Activated CD8-positive, alpha-beta T cell treated with anti-CD3 and anti-CD28 coated beads, Interleukin-2, amount 10 ng/mL, durations not matched to agents 7 days and 5 days (primary cell): ENCODE measurements around the gene NQO2. TPM values are rescaled to one million over a fixed set of nuclear protein-coding genes. Genes with fewer than 3 reads are reported as not detected.

ENCODE experiments used
- ATAC-seq: fragments of 150-1000 bp; cut with Tn5 transposase; one replicate; pipeline ENCODE4 v1.10.0; 2021; ENCODE audit warnings: moderate library complexity
- CTCF ChIA-PET: fragments of 350-600 bp; sonication (Branson Sonifier 250); formaldehyde crosslinking; loops from one replicate; lab custom pipeline; 2021; ENCODE audit warnings: antibody characterized with exemption; lab: Charles Lee
- POLR2A ChIA-PET: fragments of 350-600 bp; sonication (Branson Sonifier 250); formaldehyde crosslinking; loops from one replicate; lab custom pipeline; 2021; ENCODE audit warnings: antibody characterized with exemption; lab: Charles Lee
- DNase-seq: peaks from one replicate; pipeline ENCODE4 v3.0.0-alpha.2; 2020
- H3K27ac Mint-ChIP-seq: one replicate; pipeline ENCODE4 v1.8.0; 2021; ENCODE audit warnings: mild to moderate bottlenecking, mixed read lengths
- H3K27me3 Mint-ChIP-seq: one replicate; pipeline ENCODE4 v1.8.0; 2021; ENCODE audit warnings: low read depth, mixed read lengths
- H3K36me3 Mint-ChIP-seq: one replicate; pipeline ENCODE4 v1.8.0; 2021; ENCODE audit warnings: low read depth, mixed read lengths
- H3K4me1 Mint-ChIP-seq: one replicate; pipeline ENCODE4 v1.8.0; 2021; ENCODE audit warnings: low read depth, mixed read lengths
- H3K4me3 Mint-ChIP-seq: one replicate; pipeline ENCODE4 v1.8.0; 2021; ENCODE audit warnings: mild to moderate bottlenecking, mixed read lengths
- H3K9me3 Mint-ChIP-seq: one replicate; pipeline ENCODE4 v1.8.0; 2022; ENCODE audit warnings: mixed read lengths; ENCODE audit not compliant: insufficient read depth
- total RNA-seq, 2 experiments: library from RNA; stranded (reverse); gene quantifications; one replicate each; pipeline ENCODE4 v1.2.3, GENCODE V29; 2021

NQO2 gene, protein sequence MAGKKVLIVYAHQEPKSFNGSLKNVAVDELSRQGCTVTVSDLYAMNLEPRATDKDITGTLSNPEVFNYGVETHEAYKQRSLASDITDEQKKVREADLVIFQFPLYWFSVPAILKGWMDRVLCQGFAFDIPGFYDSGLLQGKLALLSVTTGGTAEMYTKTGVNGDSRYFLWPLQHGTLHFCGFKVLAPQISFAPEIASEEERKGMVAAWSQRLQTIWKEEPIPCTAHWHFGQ
- 10 to 100 TPM; 21.2 to 21.4 TPM for total RNA-seq

DNA sequence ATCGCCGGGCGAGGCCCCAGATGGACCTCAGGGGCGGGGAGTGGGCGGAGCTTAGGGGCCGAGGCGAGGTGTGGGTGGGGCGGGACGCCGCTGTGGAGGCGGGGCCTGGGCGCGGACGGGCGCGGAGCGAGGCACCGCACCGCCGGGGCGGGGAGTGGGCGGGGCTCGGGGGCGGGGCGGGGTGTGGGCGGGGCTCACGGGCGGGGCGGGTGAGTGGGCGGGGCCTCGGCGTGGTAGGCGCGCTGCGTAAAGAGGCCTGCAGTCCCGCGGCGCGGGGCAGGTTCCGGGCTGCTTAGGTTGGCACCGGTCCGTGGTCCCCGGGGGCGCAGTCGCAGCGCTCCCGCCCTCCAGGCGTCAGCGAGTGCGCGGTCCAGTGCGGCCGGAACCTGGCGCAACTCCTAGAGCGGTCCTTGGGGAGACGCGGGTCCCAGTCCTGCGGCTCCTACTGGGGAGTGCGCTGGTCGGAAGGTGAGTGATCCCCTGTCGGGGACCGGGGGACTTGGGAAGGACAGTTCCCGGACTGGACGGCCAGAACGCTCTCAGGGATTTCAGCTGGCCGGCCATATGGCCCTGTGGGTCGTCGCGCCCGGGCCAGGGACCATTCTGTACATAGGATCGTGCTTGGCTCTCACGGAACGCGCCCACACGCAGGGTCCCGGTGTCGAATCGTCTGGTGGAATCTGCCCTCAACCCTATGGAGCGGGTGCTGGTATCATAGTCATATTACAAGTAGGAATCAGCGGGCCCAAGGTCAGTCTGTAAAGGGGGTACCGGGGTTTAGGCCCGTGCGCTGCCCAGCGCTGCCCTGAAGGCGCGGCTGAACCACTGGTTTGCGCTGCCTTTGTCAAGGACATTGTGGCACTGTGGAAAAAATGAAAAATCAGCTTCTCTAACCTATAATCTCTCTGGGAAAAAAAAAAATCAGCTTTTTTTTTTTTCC lies at the start of gene NQO2:
Gene NQO2 (plus strand): TSS at position 277 of the 940 bp plus-strand sequence. CDS start 6,659 bp downstream, outside the sequence.
- Mint-ChIP-seq H3K9me3 (no peaks in the 10 kb centered on the region), H3K4me3 (peak within 1 kb of the TSS; percentile 86), H3K27ac (peak within 1 kb of the TSS; percentile 83), H3K4me1 (peaks cover 35% of the 10 kb centered on the region), H3K27me3 (no peaks in the 10 kb centered on the region), H3K36me3 (peaks cover 11% of the 10 kb centered on the region)
- CTCF ChIA-PET: interaction anchor here (0.6 to 5.1 kb wide), 24 partner anchors 10 to 208 kb away, joined by 3 to 48 read pairs (median 5); partner anchors contain the start of gene SERPINB1
- ATAC-seq: peak; percentile 89
- POLR2A ChIA-PET: interaction anchor here (0.8 to 2.8 kb wide), 14 partner anchors 10 to 68 kb away, joined by 3 to 22 read pairs (median 4); partner anchors contain the start of gene RIPK1
- peak; percentile 93 for DNase-seq

DNA sequence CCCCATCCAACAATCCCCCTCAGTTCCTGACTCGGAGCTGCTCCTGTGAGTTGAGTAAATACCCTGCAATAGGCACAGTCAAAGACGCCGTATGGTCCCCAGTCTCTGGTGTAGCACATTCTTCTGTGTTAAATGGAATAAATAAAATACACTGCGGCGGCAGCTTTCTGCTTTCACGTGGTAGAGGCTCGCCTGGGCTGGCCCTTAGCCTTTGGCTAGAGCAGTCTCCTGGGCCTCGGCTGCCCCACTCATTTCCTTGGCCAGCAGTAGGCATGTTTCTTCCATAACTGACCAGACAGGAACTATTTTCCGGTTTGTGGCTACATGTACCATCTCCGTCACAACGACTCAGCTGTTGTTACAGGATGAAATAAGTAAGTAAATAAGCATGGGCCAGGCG lies 49.0 kb upstream of the NQO2 start:
- H3K36me3 Mint-ChIP-seq: peaks cover 39% of the 10 kb centered on the region
- DNase-seq (no peak), ATAC-seq (no peak)
- no peaks in the 10 kb centered on the region for H3K27me3 Mint-ChIP-seq
- CTCF ChIA-PET: interaction anchor here (0.6 to 7.6 kb wide), 3 partner anchors 8 to 216 kb away, joined by 3 to 95 read pairs (median 74); no protein-coding TSS in a partner anchor
- no peak overlapping the region for H3K27ac Mint-ChIP-seq
- H3K9me3 Mint-ChIP-seq: no peaks in the 10 kb centered on the region
- no peak overlapping the region for H3K4me3 Mint-ChIP-seq
- POLR2A ChIA-PET: no interaction called here
- H3K4me1 Mint-ChIP-seq: peaks cover 14% of the 10 kb centered on the region

DNA sequence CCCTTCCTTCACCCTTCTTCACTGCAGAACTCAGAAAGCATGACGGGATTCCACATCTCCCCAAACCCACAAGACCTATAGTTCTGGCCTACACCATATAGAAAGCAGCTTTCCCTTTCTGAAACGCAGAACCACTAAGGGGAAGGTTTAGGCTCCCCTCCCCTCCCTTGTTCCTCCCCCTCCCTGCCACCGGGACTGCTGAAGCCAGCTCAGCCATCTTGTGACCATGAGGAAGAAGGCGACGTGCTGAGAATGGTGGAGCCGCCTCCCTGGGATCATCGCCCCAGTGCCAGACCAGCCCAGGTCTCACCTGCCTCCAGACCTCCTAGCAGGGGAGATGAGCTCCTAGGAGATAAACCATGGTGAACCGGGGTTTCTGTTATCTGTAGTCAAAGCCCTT lies 48.0 kb upstream of the NQO2 start:
- ATAC-seq: no peak
- Mint-ChIP-seq H3K27me3 (no peaks in the 10 kb centered on the region), H3K9me3 (no peaks in the 10 kb centered on the region), H3K4me3 (no peak overlapping the region), H3K4me1 (peaks cover 14% of the 10 kb centered on the region), H3K36me3 (peaks cover 42% of the 10 kb centered on the region), H3K27ac (no peak overlapping the region)
- ChIA-PET POLR2A (interaction anchor here (0.7 to 1.2 kb wide), 4 partner anchors 11 to 48 kb away, joined by 3 to 7 read pairs (median 4); partner anchors contain the start of gene NQO2), CTCF (interaction anchor here (0.8 to 7.6 kb wide), 43 partner anchors 9 to 201 kb away, joined by 3 to 95 read pairs (median 5); partner anchors contain the start of genes MYLK4, SERPINB1 and SERPINB6)
- DNase-seq: no peak

DNA sequence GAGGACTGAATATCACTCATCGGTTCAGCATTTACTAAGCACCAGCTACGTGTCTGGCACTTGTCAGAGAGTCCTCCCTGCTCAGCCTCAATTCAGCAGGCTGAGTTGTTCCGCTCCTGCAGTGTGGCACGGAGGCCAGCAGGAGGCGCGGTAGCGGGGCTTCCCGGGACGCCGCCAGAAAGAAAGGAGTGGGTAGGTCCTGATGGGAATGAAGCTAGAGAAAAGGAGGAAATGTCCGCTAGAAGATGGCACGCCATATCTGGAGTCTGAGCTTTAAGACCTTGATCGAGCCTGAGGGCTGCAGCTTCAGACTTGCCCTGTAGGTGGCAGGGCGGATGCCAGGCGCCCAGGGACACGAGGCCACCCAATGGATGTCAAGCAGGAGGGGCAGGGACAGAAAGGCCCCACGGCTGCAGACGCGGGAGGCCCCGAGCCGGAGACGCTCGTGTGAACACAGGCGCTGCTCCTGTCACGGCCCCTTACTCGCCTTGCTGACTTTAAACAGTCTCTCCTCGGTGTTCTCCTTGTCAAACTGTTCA lies 47.1 kb upstream of the NQO2 start:
- ChIA-PET CTCF (interaction anchor here (0.7 to 7.6 kb wide), 47 partner anchors 8 to 202 kb away, joined by 3 to 95 read pairs (median 5); partner anchors contain the start of genes MYLK4, SERPINB1 and SERPINB6), POLR2A (interaction anchor here (0.9 to 1.9 kb wide), 6 partner anchors 10 to 47 kb away, joined by 3 to 7 read pairs (median 4); partner anchors contain the start of gene NQO2)
- peak; percentile 73 for DNase-seq
- Mint-ChIP-seq H3K4me1 (peaks cover 14% of the 10 kb centered on the region), H3K27ac (peak overlapping the region; percentile 49), H3K9me3 (no peaks in the 10 kb centered on the region), H3K4me3 (peak overlapping the region; percentile 18), H3K27me3 (no peaks in the 10 kb centered on the region), H3K36me3 (peaks cover 42% of the 10 kb centered on the region)
- ATAC-seq: peak; percentile 92

DNA sequence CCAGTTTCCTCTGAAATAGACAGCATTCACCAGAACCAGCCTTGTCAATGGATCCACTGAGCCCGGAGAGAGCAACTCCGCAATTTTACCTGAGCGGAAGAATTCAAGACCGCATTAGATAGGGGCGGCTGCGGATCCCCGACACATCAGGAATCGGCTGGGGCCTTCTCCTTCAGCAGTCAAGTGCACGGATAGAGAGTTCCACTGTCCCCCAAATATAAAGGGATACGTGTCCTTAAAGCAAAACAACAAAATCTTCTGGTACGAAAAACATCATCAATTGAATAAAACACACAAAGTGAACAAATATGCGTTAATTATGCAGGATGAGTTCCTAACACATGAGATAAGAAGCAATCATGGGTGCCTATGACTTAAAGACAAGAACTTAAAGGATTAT lies 46.6 kb upstream of the NQO2 start:
- DNase-seq: no peak
- CTCF ChIA-PET: interaction anchor here (0.7 to 7.6 kb wide), 38 partner anchors 10 to 184 kb away, joined by 3 to 95 read pairs (median 6); partner anchors contain the start of genes SERPINB1 and SERPINB6
- H3K9me3 Mint-ChIP-seq: no peaks in the 10 kb centered on the region
- H3K27ac Mint-ChIP-seq: no peak overlapping the region
- H3K36me3 Mint-ChIP-seq: peaks cover 40% of the 10 kb centered on the region
- H3K4me1 Mint-ChIP-seq: peaks cover 18% of the 10 kb centered on the region
- POLR2A ChIA-PET: interaction anchor here (0.9 to 1.9 kb wide), 5 partner anchors 10 to 46 kb away, joined by 3 to 5 read pairs (median 3); partner anchors contain the start of gene NQO2
- H3K27me3 Mint-ChIP-seq: no peaks in the 10 kb centered on the region
- no peak overlapping the region for H3K4me3 Mint-ChIP-seq
- no peak for ATAC-seq

DNA sequence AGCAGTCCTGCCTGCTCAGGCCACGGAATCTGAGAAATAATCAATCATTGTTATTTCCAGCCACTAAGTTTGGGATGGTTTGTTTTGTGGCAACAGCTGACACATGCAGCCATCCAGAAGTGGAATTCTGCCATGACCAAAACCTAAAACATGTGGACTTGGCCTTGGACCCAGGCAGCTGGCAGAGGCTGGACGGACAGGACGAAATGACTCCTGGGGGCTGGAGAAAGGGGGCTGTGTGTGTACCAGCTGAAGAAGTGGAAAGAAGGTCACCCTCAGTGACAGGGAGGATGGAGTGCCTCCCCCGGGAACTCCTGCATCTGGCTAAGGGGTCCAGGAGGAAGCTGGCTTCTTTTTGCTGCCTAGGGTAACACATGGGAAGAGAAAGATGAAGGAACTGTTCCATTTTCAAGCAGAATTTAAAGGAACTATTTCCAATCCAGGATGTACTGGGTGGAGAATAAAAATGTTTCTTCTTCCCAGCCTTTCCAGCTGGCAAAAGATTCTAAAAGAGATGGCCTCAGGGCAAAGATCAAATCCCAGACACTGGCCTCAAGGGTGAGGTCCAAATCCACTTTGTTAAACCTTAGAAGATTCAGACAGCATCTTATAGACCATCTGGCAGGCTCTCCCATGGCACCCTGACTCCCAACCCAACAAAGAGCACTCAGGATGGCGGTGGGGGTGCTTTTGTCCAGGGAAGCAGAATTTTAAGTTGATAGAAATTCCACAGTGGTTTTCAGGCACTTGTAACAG lies 42.6 kb upstream of the NQO2 start:
- Mint-ChIP-seq H3K36me3 (peaks cover 29% of the 10 kb centered on the region), H3K27ac (no peak overlapping the region), H3K27me3 (no peaks in the 10 kb centered on the region), H3K9me3 (no peaks in the 10 kb centered on the region), H3K4me1 (peaks cover 18% of the 10 kb centered on the region), H3K4me3 (no peak overlapping the region)
- ChIA-PET POLR2A (interaction anchor here (0.7 to 1.6 kb wide), 4 partner anchors 8 to 33 kb away, joined by 3 to 4 read pairs (median 3); no protein-coding TSS in a partner anchor), CTCF (interaction anchor here (1.1 to 1.7 kb wide), 2 partner anchors 30 to 32 kb away, joined by 4 read pairs; no protein-coding TSS in a partner anchor)
- DNase-seq (no peak), ATAC-seq (no peak)

DNA sequence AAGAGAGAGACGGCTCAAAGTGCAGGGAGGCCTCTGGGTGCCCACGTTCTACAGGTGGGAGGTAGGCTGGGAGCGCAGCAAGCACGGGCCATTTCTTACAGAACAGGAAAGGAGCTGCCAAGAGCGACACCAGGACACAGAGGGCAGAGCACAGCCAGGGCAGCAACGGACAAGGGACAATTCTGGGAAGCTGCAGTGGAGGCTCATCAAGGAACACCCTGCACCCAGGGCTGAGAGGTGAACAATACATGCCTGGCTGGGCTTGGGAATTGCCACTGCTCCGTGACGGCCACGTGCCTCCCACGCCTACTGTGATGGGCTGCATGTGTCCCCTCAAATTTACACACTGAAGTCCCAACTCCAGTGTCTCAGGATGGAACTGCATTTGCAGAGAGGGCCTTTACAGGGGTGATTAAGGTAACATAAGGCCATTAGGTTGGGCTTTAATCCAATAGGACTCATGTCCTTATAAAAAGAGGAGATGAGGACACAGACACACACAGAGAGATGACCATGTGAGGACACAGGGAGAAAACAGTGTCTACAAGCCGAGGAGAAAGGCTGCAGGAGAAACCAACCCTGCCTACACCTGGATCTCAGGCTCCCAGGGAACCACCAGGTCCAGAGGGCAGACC lies 41.9 kb upstream of the NQO2 start:
- H3K36me3 Mint-ChIP-seq: peaks cover 26% of the 10 kb centered on the region
- ATAC-seq: peak; percentile 15
- DNase-seq: no peak
- ChIA-PET POLR2A (interaction anchor here (0.7 to 1.6 kb wide), 3 partner anchors 8 to 32 kb away, joined by 3 to 4 read pairs (median 3); no protein-coding TSS in a partner anchor), CTCF (interaction anchor here (1.7 kb wide), 1 partner anchor 32 kb away, joined by 4 read pairs; no protein-coding TSS in a partner anchor)
- no peak overlapping the region for H3K4me3 Mint-ChIP-seq
- no peaks in the 10 kb centered on the region for H3K9me3 Mint-ChIP-seq
- H3K27ac Mint-ChIP-seq: peak overlapping the region; percentile 24
- peaks cover 12% of the 10 kb centered on the region for H3K4me1 Mint-ChIP-seq
- no peaks in the 10 kb centered on the region for H3K27me3 Mint-ChIP-seq

DNA sequence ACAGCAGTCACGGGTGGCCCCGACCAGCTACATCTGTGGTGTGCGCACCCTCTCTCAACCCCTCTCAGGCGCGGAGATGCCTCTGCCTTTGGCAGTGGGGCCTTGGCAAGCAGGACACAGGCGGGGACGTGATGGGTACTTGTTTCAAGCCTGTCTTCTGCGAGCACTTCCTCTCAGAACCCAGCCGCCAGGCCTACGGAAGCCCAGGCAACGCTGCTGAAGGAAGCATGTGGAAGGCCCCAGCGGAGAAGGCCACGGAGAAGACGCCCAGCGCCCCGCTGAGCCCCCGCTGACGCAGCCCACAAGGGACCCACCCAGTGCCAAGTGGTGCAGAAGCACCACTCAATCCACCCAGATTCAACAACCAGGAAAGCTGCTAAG lies 41.4 kb upstream of the NQO2 start:
- POLR2A ChIA-PET: interaction anchor here (1.6 kb wide), 1 partner anchor 32 kb away, joined by 4 read pairs; no protein-coding TSS in a partner anchor
- no peak for DNase-seq
- H3K36me3 Mint-ChIP-seq: peaks cover 21% of the 10 kb centered on the region
- H3K27me3 Mint-ChIP-seq: no peaks in the 10 kb centered on the region
- CTCF ChIA-PET: interaction anchor here (0.9 to 1.7 kb wide), 2 partner anchors 31 to 47 kb away, joined by 3 to 4 read pairs; no protein-coding TSS in a partner anchor
- H3K9me3 Mint-ChIP-seq: no peaks in the 10 kb centered on the region
- ATAC-seq: peak; percentile 55
- peaks cover 10% of the 10 kb centered on the region for H3K4me1 Mint-ChIP-seq
- H3K27ac Mint-ChIP-seq: no peak overlapping the region
- no peak overlapping the region for H3K4me3 Mint-ChIP-seq

DNA sequence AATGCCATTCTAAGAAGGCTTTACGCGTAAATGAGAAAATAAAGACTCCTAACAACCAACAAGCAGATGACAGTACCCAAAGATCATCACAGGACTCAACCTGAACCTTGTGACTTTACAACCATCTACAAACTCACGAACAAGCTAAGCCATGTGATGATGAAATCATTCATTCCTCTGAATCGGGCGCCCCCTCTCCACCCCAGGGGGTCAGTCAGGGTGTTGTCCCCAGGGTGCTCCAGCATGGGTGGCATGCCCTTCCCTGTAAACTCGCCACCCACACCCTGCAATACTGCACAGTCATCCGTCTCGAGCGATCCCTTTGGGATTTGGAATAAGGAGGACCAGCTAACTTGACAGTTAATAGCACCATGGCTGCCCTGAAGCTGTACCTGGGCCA lies 40.9 kb upstream of the NQO2 start:
- POLR2A ChIA-PET: interaction anchor here (1.6 kb wide), 1 partner anchor 31 kb away, joined by 4 read pairs; no protein-coding TSS in a partner anchor
- no peaks in the 10 kb centered on the region for H3K9me3 Mint-ChIP-seq
- DNase-seq: no peak

More for the DNA sequence above, 40.9 kb upstream of the NQO2 start:
- H3K27me3 Mint-ChIP-seq: no peaks in the 10 kb centered on the region
- no peak overlapping the region for H3K27ac Mint-ChIP-seq
- peaks cover 10% of the 10 kb centered on the region for H3K4me1 Mint-ChIP-seq
- CTCF ChIA-PET: interaction anchor here (0.9 kb wide), 1 partner anchor 48 kb away, joined by 3 read pairs; no protein-coding TSS in a partner anchor
- no peak for ATAC-seq
- peaks cover 20% of the 10 kb centered on the region for H3K36me3 Mint-ChIP-seq
- no peak overlapping the region for H3K4me3 Mint-ChIP-seq
